Measurements from ENCODE around the gene ZNF618.

ZNF618 gene

GRCh38 chr9:114065304-114065703, 189.2 kb downstream of the ZNF618 start:
- no peak overlapping the region for H3K4me3 ChIP-seq (ENCODE audit: low read length)
- no peak for DNase-seq (ENCODE audit: low read depth)
- TF ChIP-seq, protein P1, sequence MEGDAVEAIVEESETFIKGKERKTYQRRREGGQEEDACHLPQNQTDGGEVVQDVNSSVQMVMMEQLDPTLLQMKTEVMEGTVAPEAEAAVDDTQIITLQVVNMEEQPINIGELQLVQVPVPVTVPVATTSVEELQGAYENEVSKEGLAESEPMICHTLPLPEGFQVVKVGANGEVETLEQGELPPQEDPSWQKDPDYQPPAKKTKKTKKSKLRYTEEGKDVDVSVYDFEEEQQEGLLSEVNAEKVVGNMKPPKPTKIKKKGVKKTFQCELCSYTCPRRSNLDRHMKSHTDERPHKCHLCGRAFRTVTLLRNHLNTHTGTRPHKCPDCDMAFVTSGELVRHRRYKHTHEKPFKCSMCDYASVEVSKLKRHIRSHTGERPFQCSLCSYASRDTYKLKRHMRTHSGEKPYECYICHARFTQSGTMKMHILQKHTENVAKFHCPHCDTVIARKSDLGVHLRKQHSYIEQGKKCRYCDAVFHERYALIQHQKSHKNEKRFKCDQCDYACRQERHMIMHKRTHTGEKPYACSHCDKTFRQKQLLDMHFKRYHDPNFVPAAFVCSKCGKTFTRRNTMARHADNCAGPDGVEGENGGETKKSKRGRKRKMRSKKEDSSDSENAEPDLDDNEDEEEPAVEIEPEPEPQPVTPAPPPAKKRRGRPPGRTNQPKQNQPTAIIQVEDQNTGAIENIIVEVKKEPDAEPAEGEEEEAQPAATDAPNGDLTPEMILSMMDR (IDR thresholded peaks at IDR 0.05; ENCODE audit: insufficient read depth, low read depth, low read length, missing control alignments) = no peak

- no peak for DNase-seq (ENCODE audit: low read depth)
- TF ChIP-seq, protein P1 (IDR thresholded peaks at IDR 0.05; ENCODE audit: insufficient read depth, low read depth, low read length, missing control alignments) = no peak
- H3K4me3 ChIP-seq (ENCODE audit: low read length) = no peak overlapping the region
Measured at GRCh38 chr9:114069476-114070187, 193.5 kb downstream of the ZNF618 start.

- TF ChIP-seq, protein P1 (IDR thresholded peaks at IDR 0.05; ENCODE audit: insufficient read depth, low read depth, low read length, missing control alignments) = no peak
- no peak overlapping the region for H3K4me3 ChIP-seq (ENCODE audit: low read length)
- DNase-seq (ENCODE audit: low read depth) = no peak
Measured at GRCh38 chr9:114070188-114071103, 194.3 kb downstream of the ZNF618 start.

- DNase-seq (ENCODE audit: low read depth) = peak; percentile 59
- H3K4me3 ChIP-seq (ENCODE audit: low read length) = no peak overlapping the region
- TF ChIP-seq, protein P1 (IDR thresholded peaks at IDR 0.05; ENCODE audit: insufficient read depth, low read depth, low read length, missing control alignments) = no peak
Measured at GRCh38 chr9:114071197-114071795, 195.2 kb downstream of the ZNF618 start.

DNA sequence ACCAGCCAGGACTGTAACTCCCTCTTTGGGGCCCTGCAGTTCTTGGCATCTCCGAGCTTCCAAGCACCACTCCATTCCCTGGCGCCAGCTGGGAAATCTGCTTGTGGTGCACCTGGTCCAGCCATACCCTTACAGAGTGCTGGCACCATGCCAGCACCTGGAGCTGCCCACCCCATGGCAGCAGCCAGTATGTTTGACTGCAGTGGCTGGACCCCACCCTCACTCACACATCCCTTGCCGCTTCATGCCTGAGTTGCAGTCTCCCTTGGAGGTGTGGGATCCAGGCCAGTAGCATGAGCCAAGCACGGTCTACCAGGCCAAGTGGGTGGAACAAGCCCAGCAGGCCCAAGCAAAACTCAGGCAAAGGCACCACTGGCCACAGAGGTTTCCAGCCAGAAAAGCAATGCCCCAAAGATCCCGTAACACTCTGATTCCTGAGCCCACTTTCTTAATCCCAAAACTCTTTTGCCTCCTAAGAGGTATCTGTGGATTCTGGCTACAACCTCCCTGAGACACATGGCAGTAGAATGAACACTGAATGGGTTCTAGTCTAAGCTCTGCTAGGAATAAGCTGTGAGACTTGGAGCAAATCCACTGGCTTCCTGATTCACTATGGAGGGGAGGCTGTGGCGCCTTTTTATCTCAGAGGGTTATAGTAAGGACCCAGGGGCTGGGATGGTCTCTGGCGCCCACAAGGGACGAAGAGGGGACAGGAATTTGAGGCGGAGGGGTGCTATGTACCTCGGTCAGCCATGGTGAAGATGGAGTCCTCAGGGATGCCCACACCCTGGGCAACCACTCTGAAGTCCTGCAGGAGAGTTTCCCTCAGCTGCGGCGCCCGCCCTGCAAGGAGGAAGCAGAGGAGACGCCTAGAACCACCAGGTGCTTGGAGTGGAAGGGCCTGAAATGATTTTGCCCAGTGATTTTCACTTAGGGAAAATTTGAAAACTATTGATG, 196.4 kb downstream of the ZNF618 start:
- DNase-seq (ENCODE audit: low read depth) = peak; percentile 30
- no peak overlapping the region for H3K4me3 ChIP-seq (ENCODE audit: low read length)
- TF ChIP-seq, protein P1 (IDR thresholded peaks at IDR 0.05; ENCODE audit: insufficient read depth, low read depth, low read length, missing control alignments) = no peak

GRCh38 chr9:114075602-114076001, 199.5 kb downstream of the ZNF618 start:
- no peak for DNase-seq (ENCODE audit: low read depth)
- TF ChIP-seq, protein P1 (IDR thresholded peaks at IDR 0.05; ENCODE audit: insufficient read depth, low read depth, low read length, missing control alignments) = no peak
- no peak overlapping the region for H3K4me3 ChIP-seq (ENCODE audit: low read length)

All from epithelial cell of esophagus (primary cell).